Nephron (organoid): ENCODE measurements around the gene SLC22A16.

Experiments
- H3K27ac Mint-ChIP-seq, 3 experiments: 2 replicates each; pipeline ENCODE4 v1.8.0; 2020; ENCODE audit warnings: mixed read lengths in 3 of 3, mild to moderate bottlenecking in 2 of 3, moderate library complexity in 1 of 3
- H3K27me3 Mint-ChIP-seq: 2 replicates; pipeline ENCODE4 v1.8.0; 2021; ENCODE audit warnings: low read depth, mild to moderate bottlenecking, moderate library complexity, mixed read lengths
- H3K36me3 Mint-ChIP-seq: 2 replicates; pipeline ENCODE4 v1.8.0; 2020; ENCODE audit warnings: low read depth, mixed read lengths
- H3K4me1 Mint-ChIP-seq: 2 replicates; pipeline ENCODE4 v1.8.0; 2020; ENCODE audit warnings: mixed read lengths
- H3K4me3 Mint-ChIP-seq, 3 experiments: 2 replicates each; pipeline ENCODE4 v1.8.0; 2020; ENCODE audit warnings: mild to moderate bottlenecking in 3 of 3, mixed read lengths in 3 of 3, moderate library complexity in 2 of 3
- H3K9me3 Mint-ChIP-seq: 2 replicates; pipeline ENCODE4 v1.8.0; 2020; ENCODE audit warnings: mixed read lengths
- TF ChIP-seq, protein P1 (sequence below), 3 experiments: fragments of 200-600 bp; sonication (generic); IDR thresholded peaks; one replicate each; pipeline ENCODE4 v1.5.0; 2021; ENCODE audit warnings: antibody characterized with exemption in 3 of 3; ENCODE audit not compliant: unreplicated experiment in 3 of 3

Gene SLC22A16

DNA sequence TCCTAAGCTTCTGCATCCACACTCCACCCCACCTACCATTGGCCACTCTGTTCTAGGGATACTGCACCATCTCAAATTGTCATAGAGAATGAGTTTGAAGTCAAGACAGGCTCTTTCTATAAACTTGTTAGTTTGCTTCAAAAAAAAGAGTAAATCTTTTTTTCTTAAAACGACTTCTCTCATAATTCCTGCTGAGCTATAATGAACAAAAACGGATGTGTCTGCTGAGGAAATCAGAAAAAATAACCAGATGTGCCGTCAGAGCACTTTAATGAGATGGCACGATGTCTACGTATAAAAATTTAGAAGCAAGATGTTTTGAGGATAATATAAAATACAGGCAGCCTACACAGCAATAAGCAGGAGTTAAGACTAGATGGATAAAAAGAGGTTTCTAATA, 37.1 kb downstream of the SLC22A16 start:
- Mint-ChIP-seq H3K27ac (no peak overlapping the region), H3K36me3 (no peaks in the 10 kb centered on the region), H3K4me3 (no peak overlapping the region), H3K9me3 (peaks cover 7% of the 10 kb centered on the region), H3K27me3 (peaks cover 4% of the 10 kb centered on the region), H3K4me1 (no peaks in the 10 kb centered on the region)
- TF ChIP-seq, protein P1, sequence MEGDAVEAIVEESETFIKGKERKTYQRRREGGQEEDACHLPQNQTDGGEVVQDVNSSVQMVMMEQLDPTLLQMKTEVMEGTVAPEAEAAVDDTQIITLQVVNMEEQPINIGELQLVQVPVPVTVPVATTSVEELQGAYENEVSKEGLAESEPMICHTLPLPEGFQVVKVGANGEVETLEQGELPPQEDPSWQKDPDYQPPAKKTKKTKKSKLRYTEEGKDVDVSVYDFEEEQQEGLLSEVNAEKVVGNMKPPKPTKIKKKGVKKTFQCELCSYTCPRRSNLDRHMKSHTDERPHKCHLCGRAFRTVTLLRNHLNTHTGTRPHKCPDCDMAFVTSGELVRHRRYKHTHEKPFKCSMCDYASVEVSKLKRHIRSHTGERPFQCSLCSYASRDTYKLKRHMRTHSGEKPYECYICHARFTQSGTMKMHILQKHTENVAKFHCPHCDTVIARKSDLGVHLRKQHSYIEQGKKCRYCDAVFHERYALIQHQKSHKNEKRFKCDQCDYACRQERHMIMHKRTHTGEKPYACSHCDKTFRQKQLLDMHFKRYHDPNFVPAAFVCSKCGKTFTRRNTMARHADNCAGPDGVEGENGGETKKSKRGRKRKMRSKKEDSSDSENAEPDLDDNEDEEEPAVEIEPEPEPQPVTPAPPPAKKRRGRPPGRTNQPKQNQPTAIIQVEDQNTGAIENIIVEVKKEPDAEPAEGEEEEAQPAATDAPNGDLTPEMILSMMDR (IDR thresholded peaks at IDR 0.05; ENCODE audit: unreplicated experiment in 3 of 3): no peak

DNA sequence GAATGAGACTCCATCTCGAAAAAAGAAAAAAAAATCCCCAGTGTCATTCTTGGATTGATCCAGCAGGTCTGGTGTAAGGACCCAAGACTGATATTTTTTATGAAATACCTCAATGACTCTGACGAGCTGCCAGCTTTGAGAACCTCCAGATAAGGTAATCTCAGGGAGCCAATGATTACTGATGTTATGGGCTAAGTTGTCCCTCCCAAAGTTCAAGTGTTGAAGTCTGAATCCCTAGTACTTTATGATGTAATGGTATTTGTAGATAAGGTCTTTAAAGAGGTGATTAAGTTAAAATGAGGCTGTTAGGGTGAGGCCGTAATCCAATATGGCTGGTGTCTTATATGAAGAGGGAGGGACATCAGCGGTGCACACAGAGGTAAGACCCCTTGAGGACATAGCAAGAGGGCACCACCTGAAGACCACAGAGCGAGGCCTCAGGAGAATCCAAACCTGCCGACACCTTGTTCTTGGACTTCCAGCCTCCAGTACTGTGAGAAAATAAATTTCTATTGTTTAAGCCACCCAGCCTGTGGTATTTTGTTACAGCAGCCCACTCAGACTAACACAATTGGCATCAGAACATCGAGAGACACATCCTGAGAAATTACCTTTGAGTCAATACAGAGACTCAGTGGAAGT, 41.3 kb downstream of the SLC22A16 start:
- Mint-ChIP-seq H3K9me3 (peaks cover 7% of the 10 kb centered on the region), H3K36me3 (no peaks in the 10 kb centered on the region), H3K4me3 (no peak overlapping the region), H3K4me1 (no peaks in the 10 kb centered on the region), H3K27ac (no peak overlapping the region), H3K27me3 (peaks cover 6% of the 10 kb centered on the region)
- TF ChIP-seq, protein P1 (IDR thresholded peaks at IDR 0.05; ENCODE audit: unreplicated experiment in 3 of 3): no peak

DNA sequence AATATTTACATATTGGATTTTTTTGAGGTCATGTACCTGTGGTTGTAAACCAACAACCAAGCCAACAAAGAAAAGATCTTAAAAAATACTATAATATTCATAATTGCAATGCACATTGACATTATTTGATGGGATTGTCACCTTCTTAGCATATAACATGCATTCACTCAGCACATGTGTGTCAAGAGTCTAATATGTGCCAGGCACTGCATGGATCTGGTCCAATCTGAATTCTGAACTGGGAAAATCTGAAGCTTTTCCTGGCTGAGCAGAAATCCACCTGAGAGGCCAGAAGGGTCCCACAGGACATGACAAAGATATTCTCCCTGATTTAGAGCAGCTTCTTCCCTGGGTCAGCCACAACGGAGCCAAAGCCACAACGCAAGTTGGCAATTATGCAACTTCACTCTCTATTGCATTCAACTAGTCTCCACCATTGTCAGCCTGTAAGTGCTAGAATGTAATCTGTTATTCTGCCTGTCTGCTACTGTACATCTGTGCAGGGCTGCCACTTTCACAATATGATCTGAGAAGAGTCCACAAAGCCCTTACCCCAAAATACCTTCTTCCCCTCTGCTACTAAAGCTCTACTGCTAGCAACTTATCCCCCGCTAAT, 44.0 kb downstream of the SLC22A16 start:
- H3K36me3 Mint-ChIP-seq: no peaks in the 10 kb centered on the region
- TF ChIP-seq, protein P1 (IDR thresholded peaks at IDR 0.05; ENCODE audit: unreplicated experiment in 3 of 3): no peak
- no peak overlapping the region for H3K4me3 Mint-ChIP-seq
- no peak overlapping the region for H3K27ac Mint-ChIP-seq
- H3K27me3 Mint-ChIP-seq: peaks cover 13% of the 10 kb centered on the region
- H3K4me1 Mint-ChIP-seq: no peaks in the 10 kb centered on the region
- H3K9me3 Mint-ChIP-seq: peaks cover 7% of the 10 kb centered on the region

DNA sequence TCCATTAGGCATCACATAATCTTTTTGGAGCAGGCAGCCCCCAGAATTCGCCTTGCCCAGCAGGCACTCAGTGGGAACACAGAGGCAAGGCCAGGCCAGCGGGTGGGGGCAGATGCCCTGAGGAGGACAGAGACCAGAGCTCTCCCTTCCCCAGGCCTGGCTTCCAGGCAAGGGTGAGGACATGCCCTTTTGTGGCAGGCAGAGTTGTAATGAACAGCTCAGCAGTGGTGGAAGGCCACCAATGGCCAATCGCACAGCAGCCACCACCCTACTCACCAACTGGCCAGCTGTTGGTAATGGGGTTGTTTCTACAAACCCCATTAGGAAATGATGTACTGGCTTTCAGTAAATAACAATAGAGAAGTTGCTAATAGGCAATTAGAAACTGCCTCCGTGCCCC, 45.7 kb downstream of the SLC22A16 start:
- Mint-ChIP-seq H3K4me3 (no peak overlapping the region), H3K27ac (no peak overlapping the region), H3K36me3 (no peaks in the 10 kb centered on the region), H3K4me1 (peaks cover 7% of the 10 kb centered on the region), H3K27me3 (peaks cover 16% of the 10 kb centered on the region), H3K9me3 (peaks cover 7% of the 10 kb centered on the region)
- TF ChIP-seq, protein P1 (IDR thresholded peaks at IDR 0.05; ENCODE audit: unreplicated experiment in 3 of 3): no peak

DNA sequence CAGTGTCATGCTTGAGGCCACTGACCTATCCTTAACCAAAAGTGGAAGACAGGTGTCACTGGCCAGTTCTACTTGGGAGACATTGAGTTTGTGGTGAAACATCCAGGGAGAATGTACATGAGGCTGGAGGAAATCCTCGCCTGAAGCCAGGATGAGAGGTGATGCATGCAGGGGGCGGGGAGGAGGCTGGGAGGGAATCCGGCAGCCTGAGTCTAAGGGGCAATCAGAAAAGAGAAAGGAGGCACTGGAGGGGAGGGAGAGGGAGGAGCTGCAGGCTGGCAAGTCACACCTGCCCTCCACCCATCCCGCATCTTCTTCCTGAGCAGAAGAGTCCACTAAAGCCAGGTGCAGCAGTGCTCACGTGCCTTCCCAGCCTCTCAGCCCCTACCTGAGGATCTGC, 46.2 kb downstream of the SLC22A16 start:
- Mint-ChIP-seq H3K4me1 (peaks cover 9% of the 10 kb centered on the region), H3K27ac (no peak overlapping the region), H3K4me3 (no peak overlapping the region), H3K36me3 (no peaks in the 10 kb centered on the region), H3K9me3 (peaks cover 3% of the 10 kb centered on the region), H3K27me3 (peaks cover 16% of the 10 kb centered on the region)
- TF ChIP-seq, protein P1 (IDR thresholded peaks at IDR 0.05; ENCODE audit: unreplicated experiment in 3 of 3): no peak

DNA sequence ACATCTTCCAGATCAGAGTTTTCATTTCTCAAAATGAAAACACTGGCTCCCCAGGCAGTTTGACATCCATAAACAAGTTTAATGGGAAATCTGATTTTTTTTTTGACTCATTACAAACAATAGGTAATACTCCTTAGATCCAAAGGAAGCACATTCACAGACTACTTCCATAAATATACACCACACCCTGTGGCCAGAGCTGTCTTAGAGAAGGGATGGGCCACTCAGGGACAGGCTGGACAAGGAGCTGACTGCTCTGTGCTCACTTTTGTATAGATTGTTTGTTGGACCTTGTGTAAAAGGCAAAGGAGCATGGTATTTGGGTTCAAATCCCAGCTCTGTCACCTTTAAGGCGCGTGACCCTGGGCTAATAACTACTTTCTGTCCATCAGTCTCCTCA, 48.3 kb downstream of the SLC22A16 start:
- no peaks in the 10 kb centered on the region for H3K36me3 Mint-ChIP-seq
- peaks cover 14% of the 10 kb centered on the region for H3K4me1 Mint-ChIP-seq
- peaks cover 20% of the 10 kb centered on the region for H3K27me3 Mint-ChIP-seq
- H3K4me3 Mint-ChIP-seq: no peak overlapping the region
- H3K27ac Mint-ChIP-seq: no peak overlapping the region
- TF ChIP-seq, protein P1 (IDR thresholded peaks at IDR 0.05; ENCODE audit: unreplicated experiment in 3 of 3): no peak
- H3K9me3 Mint-ChIP-seq: no peaks in the 10 kb centered on the region
